Measurements from ENCODE around the gene LRRIQ4.

DNA sequence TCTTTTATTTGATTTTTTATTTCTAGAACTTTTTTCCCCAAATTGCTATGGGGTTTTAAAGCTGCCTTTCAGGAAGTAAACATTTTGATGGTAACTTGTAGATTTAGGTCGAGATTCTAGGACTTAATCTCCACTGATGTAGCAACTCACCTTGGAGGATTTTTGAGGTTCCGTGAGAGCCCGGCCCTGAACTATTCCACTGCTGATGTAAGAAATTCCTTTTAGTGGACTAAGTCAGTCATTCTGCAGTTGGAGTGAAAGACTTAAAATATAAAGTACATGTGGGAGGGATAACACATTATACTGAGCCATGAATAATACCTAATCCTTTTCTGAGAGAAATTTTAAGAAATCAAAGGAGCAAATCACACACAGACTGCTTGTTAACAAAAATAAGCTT, 12.6 kb downstream of the LRRIQ4 start:
- TF ChIP-seq, protein P1, sequence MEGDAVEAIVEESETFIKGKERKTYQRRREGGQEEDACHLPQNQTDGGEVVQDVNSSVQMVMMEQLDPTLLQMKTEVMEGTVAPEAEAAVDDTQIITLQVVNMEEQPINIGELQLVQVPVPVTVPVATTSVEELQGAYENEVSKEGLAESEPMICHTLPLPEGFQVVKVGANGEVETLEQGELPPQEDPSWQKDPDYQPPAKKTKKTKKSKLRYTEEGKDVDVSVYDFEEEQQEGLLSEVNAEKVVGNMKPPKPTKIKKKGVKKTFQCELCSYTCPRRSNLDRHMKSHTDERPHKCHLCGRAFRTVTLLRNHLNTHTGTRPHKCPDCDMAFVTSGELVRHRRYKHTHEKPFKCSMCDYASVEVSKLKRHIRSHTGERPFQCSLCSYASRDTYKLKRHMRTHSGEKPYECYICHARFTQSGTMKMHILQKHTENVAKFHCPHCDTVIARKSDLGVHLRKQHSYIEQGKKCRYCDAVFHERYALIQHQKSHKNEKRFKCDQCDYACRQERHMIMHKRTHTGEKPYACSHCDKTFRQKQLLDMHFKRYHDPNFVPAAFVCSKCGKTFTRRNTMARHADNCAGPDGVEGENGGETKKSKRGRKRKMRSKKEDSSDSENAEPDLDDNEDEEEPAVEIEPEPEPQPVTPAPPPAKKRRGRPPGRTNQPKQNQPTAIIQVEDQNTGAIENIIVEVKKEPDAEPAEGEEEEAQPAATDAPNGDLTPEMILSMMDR (conservative IDR thresholded peaks at IDR 0.05 in 1 of 2, IDR thresholded peaks at IDR 0.05 in 1 of 2; ENCODE audit: low read depth in 1 of 2, low read length in 2 of 2) = no peak
- no peak for TF ChIP-seq EZH2 (IDR thresholded peaks at IDR 0.05; ENCODE audit: low read length, missing control alignments)

Data from fibroblast of lung (primary cell).